Bone marrow (tissue), 2 donors: ENCODE measurements around the gene RNF121.

ENCODE experiments used
- DNase-seq, 2 donors: peaks; one replicate each; lab custom pipeline; 2025; lab: John Stamatoyannopoulos, UW

RNF121 gene

DNA sequence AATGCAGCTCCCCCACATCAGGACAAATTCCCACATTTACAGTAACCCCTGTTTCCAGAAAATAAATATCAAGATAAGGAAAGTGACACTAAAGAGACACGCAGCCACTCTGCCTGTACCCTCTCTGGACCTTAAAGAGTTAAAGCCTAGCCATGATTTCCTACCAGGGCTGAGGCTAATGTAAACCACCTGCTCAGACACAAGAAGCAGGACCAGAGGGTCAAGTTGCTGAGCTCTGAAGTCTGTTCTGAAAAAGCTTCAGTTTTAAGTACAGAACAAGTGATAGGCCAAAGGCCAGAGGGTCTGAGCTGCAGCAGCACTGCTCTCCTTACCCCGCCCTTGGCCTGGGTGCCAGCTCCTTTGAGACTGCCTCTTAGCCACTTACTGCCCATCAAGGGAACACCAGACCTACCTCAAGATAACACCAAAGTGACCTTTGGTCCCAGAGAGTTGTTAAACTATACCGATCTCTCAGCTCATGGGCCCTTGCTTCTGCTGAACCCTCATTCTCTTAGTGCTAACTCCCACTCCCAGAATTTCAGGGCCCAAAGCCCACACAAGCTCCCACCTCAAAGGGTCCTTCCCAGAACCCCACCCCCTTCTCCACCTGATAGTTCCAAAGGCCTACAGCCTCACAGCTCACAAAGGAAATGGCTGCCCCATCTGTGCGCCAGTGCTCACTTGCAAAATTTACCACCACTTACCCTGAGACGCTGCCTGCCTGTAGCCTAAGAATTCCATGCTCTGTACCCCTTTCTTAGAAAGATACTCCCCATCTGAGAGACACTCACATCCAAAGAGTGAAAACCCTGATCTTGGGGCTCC lies 110.4 kb downstream of the RNF121 start:
- DNase-seq, result no peak

DNA sequence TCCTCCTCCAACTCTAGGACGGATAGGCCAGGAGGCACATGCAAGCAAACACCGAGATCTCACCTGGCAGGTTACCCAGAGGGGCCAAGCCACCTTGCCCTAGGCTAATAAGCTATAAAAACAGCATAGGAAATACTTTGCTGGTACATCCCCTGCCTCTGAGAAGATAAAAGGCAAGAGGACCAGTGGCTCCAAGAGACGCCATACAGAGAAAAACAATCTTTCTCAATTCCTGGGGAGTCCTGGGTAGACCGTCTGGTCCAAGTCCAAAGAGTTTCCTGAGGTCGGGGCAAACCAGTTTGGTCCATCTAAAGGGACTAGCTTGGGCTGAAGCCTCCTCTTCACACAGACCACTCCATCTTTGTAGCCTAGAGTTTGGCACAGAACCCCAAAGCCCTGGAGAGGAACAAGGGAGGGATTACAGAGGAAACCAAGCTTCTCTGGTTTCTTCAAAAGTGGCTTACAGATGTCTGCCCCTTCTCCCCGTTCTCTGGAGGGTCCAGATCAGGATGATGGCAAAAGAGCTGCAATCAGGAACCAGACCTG lies 111.1 kb downstream of the RNF121 start:
- DNase-seq, result no peak

DNA sequence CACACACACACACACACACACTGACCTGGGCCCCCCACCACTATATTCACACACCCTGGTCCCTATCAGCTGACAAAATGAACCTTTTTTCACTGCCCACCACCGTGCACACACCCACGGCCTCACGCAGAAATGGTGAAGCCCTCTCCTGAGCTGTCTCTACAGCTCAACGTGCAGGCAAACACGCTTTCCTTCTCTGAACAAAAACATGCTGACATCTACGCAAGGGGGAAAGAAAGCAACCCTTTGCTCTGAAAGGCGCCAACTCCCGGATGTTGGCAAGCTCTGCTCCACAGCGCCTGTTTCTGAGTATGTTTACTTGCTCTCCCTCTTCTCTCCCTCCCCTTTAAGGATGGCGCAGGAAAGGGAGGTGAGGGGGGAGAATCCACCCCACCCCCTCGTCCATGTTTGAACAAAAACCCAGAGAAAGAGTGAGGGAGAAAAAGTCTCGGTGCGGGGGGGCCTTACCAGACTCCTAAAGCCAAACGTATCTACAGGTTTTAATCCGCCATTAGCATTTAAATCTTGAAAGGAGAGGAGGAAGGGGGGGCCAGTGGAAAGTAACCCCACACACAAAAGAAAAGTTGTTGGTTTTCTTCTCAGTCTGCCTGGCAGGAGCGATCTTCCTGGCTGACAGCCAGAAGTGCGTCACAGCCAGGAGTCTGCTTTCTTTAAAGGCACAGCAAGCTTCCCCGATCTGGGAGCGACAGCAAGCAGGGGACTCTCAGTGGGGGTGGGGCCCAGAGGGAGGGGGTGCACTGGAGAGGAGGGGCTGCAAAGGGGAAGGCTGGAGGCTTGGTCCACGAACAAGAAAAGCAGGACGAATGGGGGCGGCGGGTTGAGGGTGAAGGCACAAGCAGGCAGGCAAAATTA lies 111.9 kb downstream of the RNF121 start:
- DNase-seq, result peak; percentile 64 to 90

GRCh38 chr11:72041364-72042063 lies 112.7 kb downstream of the RNF121 start:
- DNase-seq, result peak; percentile 50 to 57

DNA sequence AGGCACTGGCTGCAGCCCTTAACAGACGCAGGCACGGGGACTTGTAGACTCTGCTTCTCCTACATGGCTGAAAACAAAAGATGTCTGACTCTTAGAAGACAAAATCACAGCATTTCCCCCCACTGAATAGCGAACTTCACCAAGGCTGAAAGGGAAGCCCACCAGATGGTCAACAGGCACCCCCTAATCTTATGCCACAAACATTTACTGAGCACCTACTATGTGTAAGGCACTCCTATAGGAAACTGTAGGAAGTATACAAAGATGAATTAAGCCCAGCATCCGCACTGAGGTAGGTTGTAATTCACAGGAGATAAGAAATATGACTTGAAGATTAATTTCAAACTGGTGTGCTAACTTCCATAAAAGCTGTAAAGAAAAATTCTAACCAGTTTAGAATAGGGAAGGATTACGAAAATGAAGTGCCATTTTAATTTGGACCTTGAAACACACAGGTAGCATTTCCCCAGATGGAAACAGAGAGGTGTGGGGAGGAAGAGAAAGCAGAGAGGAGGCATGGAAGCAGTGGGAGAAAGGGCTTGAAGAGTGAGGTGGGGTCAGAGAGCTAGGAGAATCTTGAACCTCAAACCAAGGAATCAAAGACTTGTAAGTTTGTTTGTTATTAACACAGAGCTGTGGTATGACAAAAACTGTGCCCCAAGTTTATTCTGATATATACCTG lies 113.4 kb downstream of the RNF121 start:
- no peak for DNase-seq

GRCh38 chr11:72045849-72046248 lies 117.0 kb downstream of the RNF121 start:
- DNase-seq, result no peak
